Nephron (organoid): ENCODE results near the gene SND1.
A peak's percentile ranks its signal among the peaks of the same experiment; 100 is the strongest.

ENCODE experiments used
- H3K27ac Mint-ChIP-seq, 3 experiments: 2 replicates each; pipeline ENCODE4 v1.8.0; 2020; ENCODE audit warnings: mixed read lengths in 3 of 3, mild to moderate bottlenecking in 2 of 3, moderate library complexity in 1 of 3
- H3K27me3 Mint-ChIP-seq: 2 replicates; pipeline ENCODE4 v1.8.0; 2021; ENCODE audit warnings: low read depth, mild to moderate bottlenecking, moderate library complexity, mixed read lengths
- H3K36me3 Mint-ChIP-seq: 2 replicates; pipeline ENCODE4 v1.8.0; 2020; ENCODE audit warnings: low read depth, mixed read lengths
- H3K4me1 Mint-ChIP-seq: 2 replicates; pipeline ENCODE4 v1.8.0; 2020; ENCODE audit warnings: mixed read lengths
- H3K4me3 Mint-ChIP-seq, 3 experiments: 2 replicates each; pipeline ENCODE4 v1.8.0; 2020; ENCODE audit warnings: mild to moderate bottlenecking in 3 of 3, mixed read lengths in 3 of 3, moderate library complexity in 2 of 3
- H3K9me3 Mint-ChIP-seq: 2 replicates; pipeline ENCODE4 v1.8.0; 2020; ENCODE audit warnings: mixed read lengths
- TF ChIP-seq, protein P1 (sequence below), 3 experiments: fragments of 200-600 bp; sonication (generic); IDR thresholded peaks; one replicate each; pipeline ENCODE4 v1.5.0; 2021; ENCODE audit warnings: antibody characterized with exemption in 3 of 3; ENCODE audit not compliant: unreplicated experiment in 3 of 3

The SND1 gene

GRCh38 chr7:127680983-127681382 is 29.0 kb downstream of the SND1 start:
- TF ChIP-seq, protein P1, sequence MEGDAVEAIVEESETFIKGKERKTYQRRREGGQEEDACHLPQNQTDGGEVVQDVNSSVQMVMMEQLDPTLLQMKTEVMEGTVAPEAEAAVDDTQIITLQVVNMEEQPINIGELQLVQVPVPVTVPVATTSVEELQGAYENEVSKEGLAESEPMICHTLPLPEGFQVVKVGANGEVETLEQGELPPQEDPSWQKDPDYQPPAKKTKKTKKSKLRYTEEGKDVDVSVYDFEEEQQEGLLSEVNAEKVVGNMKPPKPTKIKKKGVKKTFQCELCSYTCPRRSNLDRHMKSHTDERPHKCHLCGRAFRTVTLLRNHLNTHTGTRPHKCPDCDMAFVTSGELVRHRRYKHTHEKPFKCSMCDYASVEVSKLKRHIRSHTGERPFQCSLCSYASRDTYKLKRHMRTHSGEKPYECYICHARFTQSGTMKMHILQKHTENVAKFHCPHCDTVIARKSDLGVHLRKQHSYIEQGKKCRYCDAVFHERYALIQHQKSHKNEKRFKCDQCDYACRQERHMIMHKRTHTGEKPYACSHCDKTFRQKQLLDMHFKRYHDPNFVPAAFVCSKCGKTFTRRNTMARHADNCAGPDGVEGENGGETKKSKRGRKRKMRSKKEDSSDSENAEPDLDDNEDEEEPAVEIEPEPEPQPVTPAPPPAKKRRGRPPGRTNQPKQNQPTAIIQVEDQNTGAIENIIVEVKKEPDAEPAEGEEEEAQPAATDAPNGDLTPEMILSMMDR (IDR thresholded peaks at IDR 0.05; ENCODE audit: unreplicated experiment in 3 of 3), result no peak
- no peak overlapping the region for H3K4me3 Mint-ChIP-seq
- H3K9me3 Mint-ChIP-seq, result peaks cover 18% of the 10 kb centered on the region
- no peaks in the 10 kb centered on the region for H3K27me3 Mint-ChIP-seq
- peaks cover 6% of the 10 kb centered on the region for H3K4me1 Mint-ChIP-seq
- peaks cover 56% of the 10 kb centered on the region for H3K36me3 Mint-ChIP-seq
- H3K27ac Mint-ChIP-seq, result no peak overlapping the region

DNA sequence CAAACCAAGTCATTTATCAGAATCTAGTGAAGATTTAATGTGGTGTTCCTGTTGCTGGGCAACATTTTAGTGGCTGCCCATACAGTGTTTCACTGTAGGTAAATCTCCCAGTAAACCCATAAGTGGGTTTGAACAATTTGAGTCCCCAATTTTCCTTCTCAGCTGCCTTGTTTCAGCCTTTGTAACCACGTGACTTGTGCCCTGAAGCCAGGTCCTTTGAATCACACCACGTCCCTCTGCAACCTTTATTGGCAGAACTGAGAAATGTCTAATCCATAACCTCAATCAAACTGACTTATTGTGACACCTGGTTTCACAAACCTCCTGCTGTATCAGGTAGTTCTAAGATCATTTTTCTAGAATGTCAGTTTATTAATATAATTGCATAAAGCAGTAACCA is 30.1 kb downstream of the SND1 start:
- peaks cover 18% of the 10 kb centered on the region for H3K9me3 Mint-ChIP-seq
- H3K36me3 Mint-ChIP-seq, result peaks cover 58% of the 10 kb centered on the region
- no peak overlapping the region for H3K27ac Mint-ChIP-seq
- H3K4me1 Mint-ChIP-seq, result peaks cover 6% of the 10 kb centered on the region
- TF ChIP-seq, protein P1 (IDR thresholded peaks at IDR 0.05; ENCODE audit: unreplicated experiment in 3 of 3), result no peak
- no peak overlapping the region for H3K4me3 Mint-ChIP-seq
- H3K27me3 Mint-ChIP-seq, result no peaks in the 10 kb centered on the region

DNA sequence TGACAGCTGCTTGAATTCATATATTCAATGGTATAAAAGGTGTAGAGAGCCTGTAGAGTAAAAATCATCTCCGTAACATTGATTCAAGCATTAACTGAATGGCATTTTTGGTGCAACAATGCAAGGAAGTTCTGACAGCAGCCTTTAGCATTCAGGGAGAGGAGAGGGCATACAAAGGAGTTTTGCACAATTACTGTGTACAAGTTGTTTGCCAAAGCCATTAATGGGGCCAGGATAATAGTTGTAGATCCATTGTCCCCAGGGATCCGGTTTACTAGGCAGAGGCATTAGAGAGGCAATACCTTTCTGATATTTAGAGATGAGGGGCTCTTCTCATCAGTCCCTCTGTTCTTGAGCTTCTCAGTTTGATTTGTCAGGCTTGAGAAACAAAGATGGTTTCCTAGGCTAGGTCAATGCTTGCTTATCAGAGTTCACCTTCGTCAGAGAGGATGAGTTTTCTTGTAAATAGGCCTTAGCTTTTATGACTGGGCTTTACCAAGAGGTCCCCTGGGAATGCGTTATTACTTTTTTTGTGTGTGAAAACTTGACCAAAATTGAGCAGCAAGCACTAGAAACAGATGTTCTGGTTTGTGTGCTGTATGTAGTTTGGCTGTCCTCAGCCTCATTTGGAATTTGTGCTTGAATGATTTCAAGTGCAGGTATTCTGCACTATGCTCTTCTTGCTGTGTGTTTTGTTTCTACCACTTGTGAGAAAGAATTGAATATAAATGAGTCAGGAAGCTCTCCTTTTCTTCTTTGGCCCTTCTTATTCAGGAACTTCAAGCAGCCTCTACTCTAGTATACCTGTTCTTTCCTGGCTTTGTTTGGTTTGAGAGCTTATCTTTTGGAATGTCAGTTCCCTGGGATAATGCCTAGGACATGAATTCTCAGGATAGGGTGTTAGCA is 32.0 kb downstream of the SND1 start:
- TF ChIP-seq, protein P1 (IDR thresholded peaks at IDR 0.05; ENCODE audit: unreplicated experiment in 3 of 3), result no peak
- Mint-ChIP-seq H3K4me3 (no peak overlapping the region), H3K4me1 (peaks cover 6% of the 10 kb centered on the region), H3K27me3 (no peaks in the 10 kb centered on the region), H3K27ac (peak overlapping the region in 1 of 3 experiments; percentile 5), H3K9me3 (peaks cover 18% of the 10 kb centered on the region), H3K36me3 (peaks cover 53% of the 10 kb centered on the region)

GRCh38 chr7:127689194-127689772 is 37.3 kb downstream of the SND1 start:
- H3K9me3 Mint-ChIP-seq, result no peaks in the 10 kb centered on the region
- TF ChIP-seq, protein P1 (IDR thresholded peaks at IDR 0.05; ENCODE audit: unreplicated experiment in 3 of 3), result no peak

DNA sequence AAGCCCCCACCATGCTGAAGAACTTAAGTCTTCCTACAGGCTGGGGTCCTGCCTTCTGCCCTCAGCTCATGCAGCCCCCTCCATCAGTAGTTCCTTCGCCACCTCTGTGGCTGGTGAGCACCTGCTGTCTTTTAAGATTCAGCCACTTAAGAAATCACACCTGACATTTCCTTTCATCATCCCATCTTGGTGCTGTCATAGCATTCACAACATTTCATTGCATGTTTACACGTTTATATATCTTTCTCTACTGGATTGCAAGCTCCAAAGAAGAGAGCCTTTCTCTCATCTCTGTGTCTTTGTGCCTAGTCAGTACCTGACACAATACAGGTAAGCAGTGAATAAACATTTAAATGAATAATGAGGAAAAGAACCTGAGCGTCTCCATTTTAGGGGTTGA is 38.3 kb downstream of the SND1 start:
- Mint-ChIP-seq H3K9me3 (no peaks in the 10 kb centered on the region), H3K27me3 (no peaks in the 10 kb centered on the region), H3K4me3 (no peak overlapping the region), H3K27ac (no peak overlapping the region), H3K4me1 (no peaks in the 10 kb centered on the region), H3K36me3 (peaks cover 68% of the 10 kb centered on the region)
- TF ChIP-seq, protein P1 (IDR thresholded peaks at IDR 0.05; ENCODE audit: unreplicated experiment in 3 of 3), result no peak

More at GRCh38 chr7:127689194-127689772, 37.3 kb downstream of the SND1 start:
- Mint-ChIP-seq H3K27me3 (no peaks in the 10 kb centered on the region), H3K4me3 (no peak overlapping the region), H3K4me1 (peaks cover 4% of the 10 kb centered on the region), H3K36me3 (peaks cover 58% of the 10 kb centered on the region), H3K27ac (peak overlapping the region in 1 of 3 experiments; percentile 9)
